NCI-H146 treated with DMSO at 0.1 percent for 48 hours (cell line): ENCODE data around the gene ARRB1.
"Not testable (repeated sequence)": the region's sequence is repeated elsewhere in the genome, so short reads cannot be mapped to it uniquely, and the experiment has no call there.

Experiments
- DNase-seq: peaks from one replicate; lab custom pipeline; 2025; ENCODE audit not compliant: unreplicated experiment; lab: John Stamatoyannopoulos, UW

ARRB1 gene

GRCh38 chr11:75344186-75344585, 7.3 kb downstream of the ARRB1 start:
- no peak for DNase-seq

DNA sequence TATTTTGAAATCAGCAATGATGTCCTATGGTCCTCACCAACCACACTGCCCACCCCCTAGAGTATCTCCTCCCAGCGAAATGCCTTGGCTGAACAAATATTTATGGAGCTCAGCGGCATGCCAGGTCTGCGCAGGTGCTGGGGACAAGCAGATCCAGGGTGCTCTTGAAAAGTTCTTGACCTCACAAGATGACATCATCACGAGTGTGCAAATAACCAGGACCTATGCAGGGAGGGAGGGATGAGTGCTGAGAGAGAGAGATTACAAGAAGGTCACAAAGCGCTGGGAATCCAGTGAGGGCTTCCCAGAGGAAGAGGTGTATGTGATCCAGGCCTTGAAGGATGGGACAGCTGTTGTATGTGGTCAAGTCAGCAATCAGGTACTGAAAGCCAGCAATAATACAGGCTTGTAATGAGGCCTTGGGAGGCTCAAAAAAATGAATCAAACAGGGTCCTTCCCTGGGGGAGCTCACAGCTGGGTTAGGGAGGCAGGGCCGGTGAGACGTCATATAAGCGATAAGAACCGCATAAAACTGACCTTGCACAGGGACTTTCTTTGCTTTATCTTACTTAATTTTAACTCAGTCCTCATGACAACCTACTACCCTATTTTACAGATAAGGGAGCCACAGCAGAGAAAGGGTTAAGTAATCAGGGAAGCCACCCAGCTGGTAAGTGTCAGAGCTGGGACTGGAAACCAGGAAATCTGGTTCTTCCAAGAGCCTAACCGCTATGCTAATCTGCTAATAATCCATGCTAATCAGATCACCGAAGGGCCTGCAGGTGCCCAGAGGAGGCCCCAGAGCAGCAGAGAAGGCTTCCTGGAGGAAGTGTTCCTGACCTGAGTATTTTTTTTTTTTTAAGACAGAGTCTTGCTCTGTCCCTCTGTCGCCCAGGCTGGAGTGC, 8.2 kb downstream of the ARRB1 start:
- DNase-seq: peak; percentile 92

DNA sequence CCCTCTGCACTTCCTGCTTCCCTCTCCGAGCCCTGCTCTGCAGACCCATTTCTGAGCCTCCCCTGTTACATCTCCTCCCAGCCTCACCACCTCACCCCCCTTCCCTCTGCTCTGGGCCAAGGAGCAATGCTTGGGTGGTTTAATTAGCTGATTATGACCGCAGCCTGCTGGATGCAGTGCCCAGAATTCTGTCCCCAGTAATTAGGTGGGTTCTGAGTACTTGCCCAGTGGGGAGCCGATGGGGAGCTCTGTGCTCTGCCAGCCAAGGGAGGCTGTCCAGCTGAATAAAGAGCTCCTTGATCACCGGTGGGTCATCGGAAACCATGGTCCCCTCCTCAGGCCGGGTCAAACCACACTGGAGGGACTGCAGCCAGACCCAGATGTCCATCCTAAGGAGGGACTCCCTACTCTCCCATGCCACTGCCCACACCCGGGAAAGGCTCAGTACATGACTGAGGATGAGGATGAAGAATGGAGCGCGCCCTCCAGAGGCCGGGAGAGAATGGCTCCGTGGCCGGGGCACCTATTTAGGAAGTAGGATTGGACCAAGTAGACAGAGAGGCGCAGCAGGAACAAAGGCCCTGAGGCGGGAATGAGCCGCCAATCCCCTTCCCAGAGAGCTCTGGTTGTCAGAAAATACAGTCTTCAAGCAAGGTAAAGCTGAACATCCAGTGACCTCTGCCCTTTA, 9.1 kb downstream of the ARRB1 start:
- peak; percentile 11 for DNase-seq

- DNase-seq: no peak
Measured at GRCh38 chr11:75341612-75342011, 9.8 kb downstream of the ARRB1 start.

DNA sequence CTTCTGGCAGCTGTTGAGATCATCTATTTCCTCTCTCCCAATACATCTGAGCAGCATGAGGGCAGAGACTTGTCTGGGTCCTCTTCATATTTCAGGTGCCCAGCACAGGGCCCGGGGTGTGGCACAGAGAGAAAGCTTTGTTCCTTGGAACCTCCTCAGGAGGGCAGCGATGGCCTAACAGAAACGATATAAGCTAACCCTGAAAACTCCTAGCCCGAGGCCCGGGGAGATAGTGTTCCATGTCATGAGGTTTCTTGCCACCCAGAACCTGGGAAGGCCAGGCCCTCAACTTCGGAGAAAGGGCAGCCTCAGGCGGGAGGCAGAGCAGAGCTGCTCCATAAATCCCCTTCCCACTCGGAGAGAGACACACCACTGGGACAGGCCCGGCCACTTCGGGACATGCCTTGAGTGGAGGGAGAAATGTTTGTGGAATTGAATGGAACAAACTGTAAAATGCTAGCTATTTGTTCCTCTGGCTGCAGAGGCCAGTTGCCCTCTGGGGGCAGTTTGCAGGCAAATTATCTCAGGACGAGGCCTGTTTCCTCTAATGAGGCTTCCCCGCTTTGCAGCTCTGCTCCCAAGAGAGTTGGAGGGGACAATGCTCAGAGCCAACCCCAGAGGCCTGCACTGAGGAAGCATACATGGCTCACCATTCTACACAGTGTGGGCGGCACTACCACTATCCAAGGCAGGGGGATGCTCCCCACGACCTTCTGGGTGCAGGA, 11.6 kb downstream of the ARRB1 start:
- DNase-seq: no peak

DNA sequence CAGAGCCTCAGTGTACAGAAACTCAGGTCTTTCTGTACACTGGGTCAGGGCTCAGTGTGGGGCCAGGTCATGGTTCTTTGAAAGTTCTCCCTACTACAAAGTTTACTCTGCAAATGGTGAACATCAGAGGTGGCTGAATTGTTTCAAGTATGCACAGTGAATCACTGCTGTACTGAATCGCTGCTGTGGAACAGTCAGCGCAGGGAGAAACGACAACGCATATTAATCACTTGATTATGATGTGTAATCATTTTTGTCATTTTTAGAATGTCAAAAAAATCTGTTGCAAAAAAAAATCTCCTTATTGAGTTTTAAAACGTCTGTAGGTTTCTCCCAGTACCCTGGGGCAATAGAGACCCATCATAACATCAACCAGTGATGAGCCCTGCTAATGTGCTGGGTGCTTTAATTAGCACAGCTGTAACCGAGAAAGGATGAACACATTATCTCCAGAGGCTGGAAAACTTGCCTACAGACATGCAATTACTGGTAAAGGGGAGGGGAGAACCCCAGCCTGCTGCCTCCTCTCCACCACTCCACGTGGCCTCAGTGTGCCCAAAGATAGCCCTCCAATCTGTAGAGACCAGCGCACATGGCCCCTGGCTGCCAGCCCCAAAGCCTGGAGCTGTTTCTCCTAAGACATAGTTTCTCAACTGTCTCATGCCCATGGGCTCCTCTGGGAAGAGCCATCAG, 12.8 kb downstream of the ARRB1 start:
- DNase-seq: no peak

- DNase-seq: no peak
Measured at GRCh38 chr11:75337195-75337654, 14.2 kb downstream of the ARRB1 start.

DNA sequence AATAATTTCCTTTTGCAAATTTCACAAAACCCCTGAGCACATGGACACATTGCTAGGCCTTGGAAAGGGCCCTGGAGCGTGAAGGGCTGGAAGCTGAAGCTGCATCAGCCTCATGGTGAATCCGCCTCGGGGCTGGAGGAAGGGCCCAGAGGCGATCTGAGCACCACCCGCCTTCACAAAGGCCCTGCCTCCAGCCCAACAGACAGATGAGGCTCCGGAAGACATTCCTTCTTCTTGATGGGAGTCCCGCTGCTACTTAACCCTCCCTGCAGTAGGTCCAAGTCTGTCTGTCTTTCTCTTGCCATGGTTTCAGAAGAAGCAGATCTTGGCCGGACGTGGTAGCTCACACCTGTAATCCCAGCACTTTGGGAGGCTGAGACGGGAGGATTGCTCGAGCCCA, 16.5 kb downstream of the ARRB1 start:
- DNase-seq: no peak

GRCh38 chr11:75334402-75334891, 17.0 kb downstream of the ARRB1 start:
- DNase-seq: no peak

DNA sequence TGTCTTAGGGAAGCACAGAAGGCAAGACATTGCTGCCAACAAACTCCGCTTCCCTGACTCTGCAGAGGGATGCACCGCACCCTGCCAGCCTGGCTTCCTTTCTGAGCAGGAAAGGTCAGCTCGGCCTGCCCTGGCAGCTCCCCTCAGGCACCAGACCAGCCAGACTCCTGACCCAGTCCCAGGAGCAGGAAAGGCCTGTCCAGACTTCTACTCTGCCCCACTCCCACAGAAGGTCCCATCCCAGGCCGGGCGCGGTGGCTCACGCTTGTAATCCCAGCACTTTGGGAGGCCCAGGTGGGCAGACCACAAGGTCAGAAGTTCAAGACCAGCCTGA, 17.7 kb downstream of the ARRB1 start:
- no peak for DNase-seq

DNA sequence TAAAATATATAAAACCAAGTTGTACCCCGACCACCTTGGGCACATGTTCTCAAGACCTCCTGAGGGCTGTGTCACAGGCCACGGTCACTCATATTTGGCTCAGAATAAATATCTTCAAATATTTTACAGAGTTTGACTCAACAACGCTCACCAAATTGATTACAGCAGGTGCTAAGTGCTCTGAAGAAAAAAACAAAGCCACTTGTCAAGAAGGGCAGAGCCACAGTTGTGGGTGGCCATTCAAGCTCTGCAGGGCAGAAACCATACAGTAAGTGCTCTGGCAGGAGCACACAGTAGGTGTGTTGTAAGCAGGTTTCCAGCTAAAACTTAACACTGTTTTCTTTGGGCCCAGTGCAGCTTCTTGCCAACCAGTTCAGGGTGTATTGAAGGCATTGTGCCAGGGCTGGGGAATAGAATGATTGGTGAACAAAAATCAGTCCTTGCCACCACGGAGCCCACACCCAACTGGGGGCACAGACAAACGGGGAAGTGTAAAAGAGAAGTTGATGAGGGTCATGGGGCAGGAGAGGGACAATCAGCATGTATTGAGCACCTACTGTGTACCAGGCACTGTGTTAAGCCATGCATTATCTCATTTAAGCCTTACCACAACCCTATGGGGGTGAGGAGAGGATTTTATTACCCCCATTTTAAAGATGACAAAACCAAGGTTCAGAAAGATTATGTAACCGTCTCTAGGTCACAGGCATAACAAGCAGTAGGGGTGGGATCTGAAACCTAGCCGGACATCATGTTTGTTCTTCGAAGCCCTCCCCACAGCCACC, 18.2 kb downstream of the ARRB1 start:
- DNase-seq: no peak

DNA sequence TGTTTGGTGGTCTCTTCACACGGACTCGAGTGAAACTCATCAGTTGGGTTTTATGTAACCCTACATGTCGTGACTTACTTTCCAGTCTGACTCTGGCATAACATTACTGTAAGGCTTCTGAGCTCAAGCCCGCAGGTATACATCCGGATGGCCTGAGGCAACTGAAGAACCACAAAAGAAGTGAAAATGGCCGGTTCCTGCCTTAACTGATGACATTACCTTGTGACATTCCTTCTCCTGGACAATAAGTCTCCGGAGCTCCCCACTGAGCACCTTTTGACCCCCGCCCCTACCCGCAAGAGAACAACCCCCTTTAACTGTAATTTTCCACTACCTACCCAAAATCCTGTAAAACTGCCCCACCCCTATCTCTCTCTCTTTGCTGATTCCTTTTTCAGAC, 19.7 kb downstream of the ARRB1 start:
- not testable (repeated sequence) for DNase-seq

GRCh38 chr11:75331304-75331703, 20.2 kb downstream of the ARRB1 start:
- not testable (repeated sequence) for DNase-seq

- not testable (repeated sequence) for DNase-seq
Measured at GRCh38 chr11:75330886-75331285, 20.6 kb downstream of the ARRB1 start.

DNA sequence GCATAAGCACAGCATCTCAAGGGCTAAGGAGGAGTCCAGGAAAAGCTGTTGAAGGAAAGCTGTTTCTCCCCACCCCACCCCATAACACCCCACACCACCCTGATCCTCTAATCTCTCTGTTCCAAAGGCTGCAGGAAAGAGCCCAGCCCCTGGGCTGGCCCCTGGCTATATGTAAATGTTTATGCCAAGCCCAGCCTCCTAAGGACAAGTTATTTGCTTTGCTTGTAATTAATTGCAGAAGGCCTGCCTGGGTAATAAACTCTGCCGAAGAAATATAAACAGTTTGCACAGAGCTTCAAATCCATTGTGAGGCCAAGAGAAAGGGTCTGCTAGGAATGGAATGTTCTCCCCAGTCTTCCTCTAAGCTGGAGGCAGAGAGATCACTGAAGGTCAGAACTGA, 21.2 kb downstream of the ARRB1 start:
- no peak for DNase-seq

DNA sequence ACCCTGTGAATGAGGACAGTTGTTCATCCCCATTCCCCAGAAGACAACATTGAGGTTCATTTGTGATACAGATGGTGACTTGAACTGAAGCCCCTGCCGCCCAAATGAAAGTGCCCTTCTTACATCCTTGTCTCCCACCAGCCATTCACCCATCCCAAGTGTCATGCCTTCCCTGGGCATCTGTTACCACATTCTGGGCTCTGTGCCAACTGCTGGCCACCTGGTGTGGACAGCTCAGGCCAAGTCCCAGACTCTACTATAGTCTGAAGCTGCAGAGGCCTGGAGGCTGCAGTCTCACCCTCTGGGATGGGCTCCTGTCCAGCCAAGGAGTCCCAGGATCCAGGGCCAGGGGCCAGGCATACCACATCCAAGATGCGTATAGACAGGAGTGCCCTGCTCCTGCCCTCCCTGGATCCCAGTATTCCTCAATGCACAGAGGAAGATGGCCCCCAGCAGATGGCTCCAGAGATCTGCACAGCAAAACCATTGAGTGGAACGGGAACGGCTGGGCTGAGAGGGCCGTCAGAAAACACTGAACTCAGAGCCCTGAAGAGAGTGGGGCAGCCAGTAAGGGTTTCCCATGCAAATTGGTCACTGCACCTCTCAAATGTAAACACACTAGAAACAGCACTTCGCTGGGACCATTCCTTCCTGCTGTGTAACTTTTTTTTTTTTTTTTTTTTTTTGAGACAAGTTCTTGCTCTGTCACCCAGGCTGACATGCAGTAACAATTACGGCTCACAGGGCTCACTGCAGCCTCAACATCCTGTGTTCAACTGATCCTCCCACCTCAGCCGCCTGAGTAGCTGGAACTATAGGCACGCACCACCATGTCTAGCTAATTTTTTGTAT, 22.8 kb downstream of the ARRB1 start:
- DNase-seq: peak; percentile 81

DNA sequence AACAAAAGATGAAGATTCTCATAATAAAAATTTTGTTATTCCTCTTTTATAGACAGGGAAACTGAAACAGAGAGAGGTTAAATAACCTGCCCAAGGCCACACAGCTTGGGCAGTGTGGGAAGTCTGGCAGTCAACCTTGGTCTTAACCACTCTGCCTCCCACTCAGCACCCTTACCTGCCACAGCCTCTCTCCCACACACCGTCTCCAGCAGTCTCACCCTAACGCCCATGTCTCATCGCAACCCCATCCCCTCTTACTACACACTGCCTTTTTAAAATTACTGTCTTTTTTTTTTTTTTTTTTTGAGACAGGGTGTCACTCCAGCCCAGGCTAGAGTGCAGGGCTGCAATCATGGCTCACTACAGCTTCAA, 25.0 kb downstream of the ARRB1 start:
- no peak for DNase-seq

DNA sequence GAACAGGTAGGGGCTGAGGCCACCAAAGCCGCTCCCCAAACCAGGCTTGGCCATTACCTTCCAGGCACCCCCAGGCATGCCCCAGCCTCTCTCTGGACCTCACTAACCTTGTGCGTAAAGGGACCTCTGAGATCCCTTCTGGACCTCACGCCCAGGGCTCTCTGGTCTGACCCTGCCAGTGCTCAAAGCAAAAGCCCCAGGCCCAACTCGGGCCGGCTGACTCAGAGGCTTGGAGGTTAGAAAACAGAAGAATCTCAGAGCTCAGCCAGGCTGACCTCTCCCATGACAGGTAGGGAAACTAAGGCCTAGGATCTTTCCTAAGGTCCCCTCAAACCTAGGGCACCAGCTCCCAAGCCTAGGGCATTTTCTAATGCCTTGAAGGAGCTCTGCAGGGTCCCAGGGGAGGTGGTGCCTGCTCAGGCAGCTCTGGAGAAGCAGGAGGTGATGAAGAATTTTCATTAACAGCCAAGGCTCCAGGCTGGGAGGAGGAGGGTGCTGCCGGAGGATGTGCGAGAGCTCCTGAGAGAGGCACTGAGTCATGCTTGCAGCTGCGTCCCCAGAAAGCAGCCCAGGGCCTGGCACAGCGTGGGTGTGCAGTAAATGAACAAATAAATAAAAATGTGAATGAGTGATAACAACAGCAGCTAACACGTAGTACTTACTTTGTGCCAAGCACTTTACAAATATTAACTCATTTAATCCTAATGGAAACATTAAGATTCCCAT, 25.6 kb downstream of the ARRB1 start:
- no peak for DNase-seq

- DNase-seq: no peak
Measured at GRCh38 chr11:75324740-75325139, 26.7 kb downstream of the ARRB1 start.
